Psoas muscle (tissue), 8 donors: ENCODE measurements around the gene INHBB. TPM values are rescaled to one million over a fixed set of nuclear protein-coding genes. Genes with fewer than 3 reads are reported as not detected.

Source experiments
- ATAC-seq, 4 donors: fragments of 200-7000 bp; cut with Tn5 transposase; one replicate each; pipeline ENCODE4 v1.9.1; 2020; ENCODE audit warnings: moderate library complexity in 3 of 4, mild to moderate bottlenecking in 2 of 4
- DNase-seq, 2 donors: peaks; one replicate each; pipeline ENCODE4 v3.0.0-alpha.2; 2020
- H3K27ac ChIP-seq: fragments of 200-600 bp; one replicate; pipeline ENCODE4 v1.8.0; 2022
- H3K27me3 ChIP-seq, 3 donors: fragments of 200-600 bp in 1 of 3; one replicate each; pipeline versions ENCODE4 v1.6.1 to v1.8.0; 2013 to 2022; ENCODE audit warnings: low read length in 2 of 3, mild to moderate bottlenecking in 2 of 3, moderate library complexity in 1 of 3; ENCODE audit not compliant: insufficient read depth in 3 of 3
- H3K36me3 ChIP-seq, 2 donors: fragments of 200-600 bp in 1 of 2; one replicate each; pipeline versions ENCODE4 v1.6.1 to v1.8.0; 2013 to 2022; ENCODE audit warnings: low read depth in 1 of 2, mild to moderate bottlenecking in 1 of 2, moderate library complexity in 1 of 2; ENCODE audit not compliant: insufficient read depth in 1 of 2
- H3K4me1 ChIP-seq: fragments of 200-600 bp; one replicate; pipeline ENCODE4 v1.8.0; 2022
- H3K4me3 ChIP-seq: fragments of 200-600 bp; one replicate; pipeline ENCODE4 v1.8.0; 2022; ENCODE audit warnings: mild to moderate bottlenecking
- H3K9me3 ChIP-seq: fragments of 200-600 bp; one replicate; pipeline ENCODE4 v1.8.0; 2022
- CTCF ChIP-seq: fragments of 200-600 bp; IDR thresholded peaks from one replicate; pipeline ENCODE4 v1.8.0; 2022; ENCODE audit warnings: antibody characterized with exemption
- WGBS, 3 donors: extraction: QIAGEN DNeasy Blood & Tissue Kit; methylation state at CpG; one replicate each; pipeline versions ENCODE4 v1.1.6 to v1.1.7; 2013; 5-methylcytosine and 5-hydroxymethylcytosine counted together
- intact Hi-C, 2 donors: fragments of 100-400 bp; cut with DNase I; formaldehyde crosslinking; loops; one replicate each; pipeline versions ENCODE4 v1.11.0 to v1.14.2; 2022
- polyA plus RNA-seq, 3 donors: library from polyadenylated mRNA; stranded (reverse); fragments of 200-250 nt; gene quantifications; one replicate each; pipeline ENCODE4 v1.2.3, GENCODE V29; 2013
- total RNA-seq, 4 donors: library from RNA; stranded (reverse); fragmentation: NEBNext Ultra II Directional in 2 of 4; extraction: Animal tissue kit (Norgen Biotek cat#: 25700) in 2 of 4; gene quantifications; one replicate each; pipeline versions ENCODE4 v1.2.1 to v1.2.4, GENCODE V29; 2021 to 2023
- donor health status: healthy with polysubstance abuse.
- donor health status: DM: no; HTN: no; CAD: no; lungs with moderate emphysema.
- donor health status: Bipolar disorder and iron deficiency.
- donor health status: healthy.
- donor health status: DM: yes; HTN: yes; CAD: no.
- donor health status: DM: no; HTN: no; CAD: no.
- donor health status: DM: no; HTN: no; CAD: no.
- donor health status: DM: yes; HTN: yes; CAD: no.

INHBB gene
- total and polyA plus RNA-seq, 7 donors = 2.9 to 20.0 (median 13.4) TPM

GRCh38 chr2:120398051-120398995 is 52.4 kb downstream of the INHBB start:
- Histone ChIP-seq H3K4me1 (no peaks in the 10 kb centered on the region), H3K4me3 (no peak overlapping the region), H3K36me3 (no peaks in the 10 kb centered on the region), H3K27ac (no peak overlapping the region), H3K9me3 (no peaks in the 10 kb centered on the region), H3K27me3 (peaks cover 0 to 3% (median 0%) of the 10 kb centered on the region in 3 donors)
- 75 to 82% (median 77%) methylated on average over 18 of the region's 18 CpGs for WGBS, 3 donors
- no peak for TF ChIP-seq CTCF
- intact Hi-C loops = no loop called here
- DNase-seq = peak in 1 of 2 donors; percentile 39
- no peak for ATAC-seq

GRCh38 chr2:120398996-120399888 is 53.3 kb downstream of the INHBB start:
- no peak for TF ChIP-seq CTCF
- no peaks in the 10 kb centered on the region for H3K9me3 ChIP-seq
- ATAC-seq (no peak), DNase-seq (peak in 1 of 2 donors; percentile 32)
- no peaks in the 10 kb centered on the region for H3K36me3 ChIP-seq
- 87 to 94% (median 90%) methylated on average over 22 of the region's 22 CpGs for WGBS, 3 donors
- no peak overlapping the region for H3K27ac ChIP-seq
- H3K27me3 ChIP-seq = peaks cover 0 to 3% (median 0%) of the 10 kb centered on the region in 3 donors
- H3K4me1 ChIP-seq = no peaks in the 10 kb centered on the region
- intact Hi-C loops = no loop called here
- no peak overlapping the region for H3K4me3 ChIP-seq

- Histone ChIP-seq H3K9me3 (no peaks in the 10 kb centered on the region), H3K36me3 (no peaks in the 10 kb centered on the region), H3K27ac (no peak overlapping the region), H3K27me3 (peaks cover 0 to 3% (median 0%) of the 10 kb centered on the region in 3 donors), H3K4me3 (no peak overlapping the region), H3K4me1 (no peaks in the 10 kb centered on the region)
- ATAC-seq = no peak
- 73 to 77% (median 76%) methylated on average over 8 of the region's 8 CpGs for WGBS, 3 donors
- intact Hi-C loops = no loop called here
- TF ChIP-seq CTCF = no peak
- peak in 1 of 2 donors; percentile 36 for DNase-seq
These were observed 53.9 kb downstream of the INHBB start for GRCh38 chr2:120399889-120400240.

- DNase-seq (peak in 1 of 2 donors; percentile 29), ATAC-seq (no peak)
- WGBS, 3 donors = 76 to 80% (median 77%) methylated on average over 11 of the region's 11 CpGs
- intact Hi-C loops = no loop called here
- Histone ChIP-seq H3K27ac (no peak overlapping the region), H3K4me1 (no peaks in the 10 kb centered on the region), H3K36me3 (no peaks in the 10 kb centered on the region), H3K27me3 (peaks cover 0 to 3% (median 0%) of the 10 kb centered on the region in 3 donors), H3K9me3 (no peaks in the 10 kb centered on the region), H3K4me3 (no peak overlapping the region)
- TF ChIP-seq CTCF = no peak
These were observed 54.6 kb downstream of the INHBB start for GRCh38 chr2:120400551-120400950.

Other genes starting within 250 kb of the INHBB start
- gene TMEM185B, start 122.7 kb upstream of the INHBB start, total RNA-seq = 10 to 100 TPM; 10.9 to 23.5 (median 18.0) TPM
- gene TMEM185B, start 122.7 kb upstream of the INHBB start, polyA plus RNA-seq = 10 to 100 TPM; 10.4 to 28.1 (median 15.3) TPM
- gene RALB, start 93.3 kb upstream of the INHBB start, total RNA-seq = 10 to 100 TPM; 25.6 to 38.1 (median 33.6) TPM
- 10 to 100 TPM; 43.9 to 72.3 (median 62.1) TPM for gene RALB, start 93.3 kb upstream of the INHBB start, polyA plus RNA-seq